ENCODE measurements around the gene SURF1. TPM values are rescaled to one million over a fixed set of nuclear protein-coding genes. Genes with fewer than 3 reads are reported as not detected.
A peak's percentile ranks its signal among the peaks of the same experiment; 100 is the strongest.
"Not testable (repeated sequence)": the region's sequence is repeated elsewhere in the genome, so short reads cannot be mapped to it uniquely, and the experiment has no call there.

SURF1 gene
- total and polyA plus RNA-seq, 4 experiments from 2014 or later: 54.3 to 114 (median 83.2) TPM

DNA sequence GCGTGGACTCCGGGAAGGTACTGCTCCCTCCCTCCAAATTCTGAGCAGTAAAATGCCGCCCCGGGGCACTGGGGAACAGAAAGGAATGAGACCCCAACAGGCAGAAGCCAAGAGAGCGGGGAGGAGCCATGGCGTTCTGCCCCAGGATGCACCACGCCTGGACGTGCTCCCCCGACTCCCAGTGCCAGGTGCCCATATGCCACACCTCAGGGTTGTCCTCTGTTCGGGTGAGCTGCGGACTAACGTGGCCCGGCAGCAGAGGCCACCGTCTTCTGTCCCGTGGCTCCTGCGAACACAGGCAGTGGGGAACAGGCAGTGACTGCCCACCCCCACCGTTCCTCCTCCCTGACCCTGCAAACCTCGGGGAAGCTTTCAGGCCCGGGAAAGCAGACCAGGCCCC is 25.1 kb downstream of the SURF1 start:
- H3K27ac Mint-ChIP-seq: peak overlapping the region in 1 of 7 donors; percentile 4

DNA sequence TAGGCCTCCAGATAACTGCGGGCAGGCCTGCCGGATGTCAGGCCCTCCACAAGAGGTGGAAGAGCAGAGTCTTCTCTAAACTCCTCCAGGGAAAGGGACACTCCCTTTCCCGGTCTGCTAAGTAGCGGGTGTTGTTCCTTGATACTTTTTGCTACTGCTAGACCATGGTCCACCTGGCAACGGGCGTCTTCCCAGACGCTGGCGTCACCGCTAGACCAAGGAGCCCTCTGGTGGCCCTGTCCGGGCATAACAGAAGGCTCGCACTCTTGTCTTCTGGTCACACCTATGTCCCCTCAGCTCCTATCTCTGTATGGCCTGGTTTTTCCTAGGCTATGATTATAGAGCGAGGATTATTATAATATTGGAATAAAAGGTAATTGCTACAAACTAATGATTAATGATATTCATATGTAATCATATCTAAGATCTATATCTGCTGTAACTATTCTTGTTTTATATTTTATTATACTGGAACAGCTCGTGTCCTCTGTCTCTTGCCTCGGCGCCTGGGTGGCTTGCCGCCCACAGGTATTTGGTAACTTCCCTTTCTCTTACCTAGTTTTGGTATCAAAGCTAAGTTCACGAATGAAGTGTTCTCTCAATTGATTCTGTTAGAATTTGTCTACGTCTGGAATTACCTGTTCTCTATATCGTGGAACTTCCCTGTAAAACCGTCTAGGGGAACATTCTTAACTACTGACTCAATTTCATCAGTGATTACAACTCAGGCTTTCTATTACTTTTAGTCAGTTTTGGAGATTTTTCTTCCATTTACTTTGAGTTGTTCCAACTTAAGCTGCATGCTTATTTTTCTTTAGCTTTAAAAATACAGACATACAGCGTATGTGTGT is 26.8 kb downstream of the SURF1 start:
- H3K4me3 Mint-ChIP-seq, DNase-seq: not testable (repeated sequence)

More for the DNA sequence above, 25.1 kb downstream of the SURF1 start:
- Histone ChIP-seq H3K4me3 (ENCODE audit: low read length in 2 of 2) (no peak overlapping the region), H3K27ac (ENCODE audit: low read depth, low read length) (no peak overlapping the region), H3K9me3 (ENCODE audit: control insufficient read depth in 1 of 2, low read length in 2 of 2) (no peaks in the 10 kb centered on the region), H3K4me1 (ENCODE audit: insufficient read depth, low read length) (peaks cover 19% of the 10 kb centered on the region), H3K36me3 (ENCODE audit: insufficient read depth, low read length) (peaks cover 38% of the 10 kb centered on the region), H3K27me3 (ENCODE audit: insufficient read depth, low read length) (no peaks in the 10 kb centered on the region)
- Mint-ChIP-seq H3K9me3 (peaks cover 0 to 4% (median 0%) of the 10 kb centered on the region in 8 donors), H3K4me3 (no peak overlapping the region), H3K4me1 (peaks cover 11 to 48% (median 16%) of the 10 kb centered on the region in 4 donors), H3K27me3 (no peaks in the 10 kb centered on the region), H3K36me3 (peaks cover 13 to 50% of the 10 kb centered on the region in 2 donors)
- intact Hi-C loops (cut with micrococcal nuclease): no loop called here
- ChIA-PET POLR2A (ENCODE audit: partially characterized antibody) (no interaction called here), CTCF (ENCODE audit: partially characterized antibody) (interaction anchor here (2.8 to 3.0 kb wide), 2 partner anchors 41 to 145 kb away, joined by 10 to 15 read pairs; no protein-coding TSS in a partner anchor)
- no peak for DNase-seq

DNA sequence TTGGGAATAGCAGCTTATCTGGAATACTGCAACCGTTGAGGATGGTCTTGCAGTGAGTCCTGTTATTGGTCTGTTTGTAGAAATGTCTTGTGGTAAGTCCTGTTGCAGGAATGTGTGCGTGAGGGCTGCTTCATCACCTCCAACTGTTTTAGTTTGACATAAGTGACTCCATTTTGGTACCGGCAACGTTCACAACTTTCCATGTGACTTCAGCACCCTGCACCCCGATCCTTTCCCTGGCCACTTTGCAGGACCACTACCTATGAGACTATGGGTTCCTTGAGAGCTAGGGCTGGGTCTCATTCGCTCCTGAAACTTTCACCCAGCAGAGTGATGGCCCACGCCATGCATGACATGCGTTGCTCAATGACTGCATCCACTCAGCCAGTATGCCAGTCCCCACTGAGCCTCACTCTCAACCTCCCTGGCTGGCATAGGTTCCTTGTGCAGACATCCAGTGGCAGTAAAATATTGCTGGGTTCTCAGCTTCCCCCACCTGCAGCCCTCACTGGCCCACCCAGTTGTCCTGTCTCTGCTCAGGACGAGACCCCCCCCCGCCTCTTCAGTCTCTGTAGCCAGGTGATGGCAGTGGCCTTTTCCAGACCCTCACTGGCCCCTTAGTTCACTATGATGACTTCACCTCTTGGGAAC is 28.3 kb downstream of the SURF1 start:
- Histone ChIP-seq H3K27me3 (ENCODE audit: insufficient read depth, low read length) (no peaks in the 10 kb centered on the region), H3K4me1 (ENCODE audit: insufficient read depth, low read length) (no peaks in the 10 kb centered on the region), H3K36me3 (ENCODE audit: insufficient read depth, low read length) (peaks cover 20% of the 10 kb centered on the region), H3K27ac (ENCODE audit: low read depth, low read length) (no peak overlapping the region), H3K4me3 (ENCODE audit: low read length in 2 of 2) (no peak overlapping the region), H3K9me3 (ENCODE audit: control insufficient read depth in 1 of 2, low read length in 2 of 2) (no peaks in the 10 kb centered on the region)
- no peak for DNase-seq
- intact Hi-C loops (cut with micrococcal nuclease): no loop called here
- ChIA-PET POLR2A (ENCODE audit: partially characterized antibody) (no interaction called here), CTCF (ENCODE audit: partially characterized antibody) (no interaction called here)
- H3K9me3 Mint-ChIP-seq: peaks cover 0 to 4% (median 0%) of the 10 kb centered on the region in 8 donors
- peak overlapping the region in 1 of 7 donors; percentile 25 for H3K27ac Mint-ChIP-seq
- H3K27me3 Mint-ChIP-seq: no peaks in the 10 kb centered on the region
- no peak overlapping the region for H3K4me3 Mint-ChIP-seq
- peaks cover 5 to 16% (median 8%) of the 10 kb centered on the region in 4 donors for H3K4me1 Mint-ChIP-seq
- H3K36me3 Mint-ChIP-seq: peaks cover 6 to 34% of the 10 kb centered on the region in 2 donors

More for the DNA sequence above, 26.8 kb downstream of the SURF1 start:
- H3K9me3 ChIP-seq (ENCODE audit: control insufficient read depth in 1 of 2, low read length in 2 of 2); H3K27me3 ChIP-seq (ENCODE audit: insufficient read depth, low read length); H3K27me3 Mint-ChIP-seq; H3K9me3 Mint-ChIP-seq; H3K4me3 ChIP-seq (ENCODE audit: low read length in 2 of 2); H3K27ac ChIP-seq (ENCODE audit: low read depth, low read length); H3K4me1 ChIP-seq (ENCODE audit: insufficient read depth, low read length); intact Hi-C loops (cut with micrococcal nuclease): not testable (repeated sequence)
- ChIA-PET CTCF (ENCODE audit: partially characterized antibody) (interaction anchor here (1.1 to 3.0 kb wide), 6 partner anchors 19 to 660 kb away, joined by 3 to 15 read pairs (median 4); partner anchors contain the start of genes DDX31, GTF3C4, MED22 and RPL7A), POLR2A (ENCODE audit: partially characterized antibody) (interaction anchor here (1.1 to 2.1 kb wide), 2 partner anchors 19 to 41 kb away, joined by 6 to 8 read pairs; partner anchors contain the start of genes MED22 and RPL7A)
- peaks cover 36% of the 10 kb centered on the region for H3K36me3 ChIP-seq (ENCODE audit: insufficient read depth, low read length)
- H3K36me3 Mint-ChIP-seq: peaks cover 13 to 44% of the 10 kb centered on the region in 2 donors
- peaks cover 5 to 31% (median 9%) of the 10 kb centered on the region in 4 donors for H3K4me1 Mint-ChIP-seq
- H3K27ac Mint-ChIP-seq: peak overlapping the region in 1 of 7 donors; percentile 72

DNA sequence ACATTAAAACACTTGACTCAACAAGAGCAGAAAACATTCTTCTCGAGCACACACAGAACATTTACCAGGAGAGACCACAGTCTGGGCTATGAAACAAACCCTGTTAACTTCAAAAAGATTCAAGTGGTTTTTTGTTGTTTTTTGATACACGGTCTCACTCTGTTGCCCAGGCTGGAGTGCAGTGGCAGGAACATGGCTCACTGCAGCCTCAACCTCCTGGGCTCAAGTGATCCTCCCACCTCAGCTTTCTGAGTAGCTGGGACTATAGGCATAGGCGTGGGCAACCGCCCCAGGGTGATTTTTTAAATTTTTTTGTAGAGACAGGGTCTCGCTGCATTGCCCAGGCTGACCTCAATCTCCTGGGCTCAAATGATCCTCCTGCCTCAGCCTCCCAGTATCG is 29.3 kb downstream of the SURF1 start:
- Mint-ChIP-seq H3K4me1 (peaks cover 5 to 14% (median 8%) of the 10 kb centered on the region in 4 donors), H3K36me3 (peaks cover 6 to 27% of the 10 kb centered on the region in 2 donors)
- H3K9me3 Mint-ChIP-seq; H3K27me3 Mint-ChIP-seq; H3K27me3 ChIP-seq (ENCODE audit: insufficient read depth, low read length); H3K27ac Mint-ChIP-seq; CTCF ChIA-PET (ENCODE audit: partially characterized antibody); H3K9me3 ChIP-seq (ENCODE audit: control insufficient read depth in 1 of 2, low read length in 2 of 2); POLR2A ChIA-PET (ENCODE audit: partially characterized antibody); H3K4me1 ChIP-seq (ENCODE audit: insufficient read depth, low read length); H3K4me3 Mint-ChIP-seq; H3K4me3 ChIP-seq (ENCODE audit: low read length in 2 of 2); DNase-seq; intact Hi-C loops (cut with micrococcal nuclease); H3K27ac ChIP-seq (ENCODE audit: low read depth, low read length): not testable (repeated sequence)
- peaks cover 11% of the 10 kb centered on the region for H3K36me3 ChIP-seq (ENCODE audit: insufficient read depth, low read length)

DNA sequence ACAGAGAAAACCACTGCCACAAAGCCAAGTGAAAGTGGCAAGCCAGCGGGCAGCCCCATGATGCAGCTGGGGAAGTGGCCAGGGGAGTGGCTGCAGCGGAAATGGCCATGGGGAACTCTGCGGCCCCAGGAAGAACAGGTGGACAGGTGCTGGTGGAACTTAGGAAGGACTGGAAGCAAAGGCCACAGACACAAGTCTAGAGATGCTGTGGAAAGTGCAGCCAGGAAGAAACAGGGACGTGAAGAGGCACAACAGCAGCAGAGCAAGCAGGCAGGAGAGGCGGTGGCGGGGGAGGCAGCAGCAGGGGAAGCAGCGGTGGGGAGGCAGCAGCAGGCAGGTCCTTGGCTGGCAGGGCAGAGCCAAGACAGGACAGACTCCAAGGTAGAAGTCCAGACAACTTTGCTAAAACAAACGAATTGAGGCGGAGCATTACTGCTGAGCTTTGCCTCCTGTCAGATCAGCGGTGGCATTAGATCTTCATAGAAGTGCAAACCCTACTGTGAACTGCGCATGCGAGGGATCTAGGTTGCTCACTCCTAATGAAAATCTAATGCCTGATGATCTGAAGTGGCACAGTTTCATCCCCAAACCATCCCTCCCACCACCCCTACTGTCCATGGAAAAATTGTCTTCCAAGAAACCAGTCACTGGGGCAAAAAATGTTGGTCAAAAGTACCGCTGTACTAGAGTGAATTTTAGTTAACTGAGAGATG is 32.1 kb downstream of the SURF1 start:
- H3K9me3 Mint-ChIP-seq: peaks cover 0 to 4% (median 0%) of the 10 kb centered on the region in 8 donors
- H3K4me1 Mint-ChIP-seq: peaks cover 0 to 6% (median 4%) of the 10 kb centered on the region in 4 donors
- H3K27me3 Mint-ChIP-seq: no peaks in the 10 kb centered on the region
- peaks cover 0 to 8% of the 10 kb centered on the region in 2 donors for H3K36me3 Mint-ChIP-seq
- Histone ChIP-seq H3K36me3 (ENCODE audit: insufficient read depth, low read length) (no peaks in the 10 kb centered on the region), H3K27ac (ENCODE audit: low read depth, low read length) (no peak overlapping the region), H3K4me1 (ENCODE audit: insufficient read depth, low read length) (no peaks in the 10 kb centered on the region), H3K27me3 (ENCODE audit: insufficient read depth, low read length) (no peaks in the 10 kb centered on the region), H3K9me3 (ENCODE audit: control insufficient read depth in 1 of 2, low read length in 2 of 2) (no peaks in the 10 kb centered on the region), H3K4me3 (ENCODE audit: low read length in 2 of 2) (no peak overlapping the region)
- intact Hi-C loops (cut with micrococcal nuclease): no loop called here
- ChIA-PET POLR2A (ENCODE audit: partially characterized antibody) (no interaction called here), CTCF (ENCODE audit: partially characterized antibody) (no interaction called here)
- peak overlapping the region in 1 of 7 donors; percentile 36 for H3K27ac Mint-ChIP-seq
- DNase-seq: no peak
- H3K4me3 Mint-ChIP-seq: no peak overlapping the region

DNA sequence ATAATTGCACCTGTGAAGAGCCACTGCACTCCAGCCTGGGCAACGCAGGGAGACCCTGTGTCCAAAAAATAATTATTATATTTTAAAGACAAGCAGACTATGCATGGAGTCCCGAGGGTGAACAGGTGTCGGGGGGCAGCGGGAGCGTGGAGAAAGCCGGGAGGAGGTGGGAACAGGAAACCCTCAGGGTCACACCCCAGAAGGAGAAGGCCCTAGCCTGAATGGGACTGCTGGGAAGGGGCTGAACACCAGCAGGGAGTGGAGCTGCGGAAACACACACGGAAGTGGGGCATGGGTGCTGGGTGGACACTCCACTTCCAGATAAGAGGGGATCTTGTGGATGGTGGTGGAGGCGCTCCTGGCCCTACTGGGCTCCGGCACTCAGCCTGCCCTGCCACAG is 33.1 kb downstream of the SURF1 start:
- intact Hi-C loops (cut with micrococcal nuclease): no loop called here
- no peaks in the 10 kb centered on the region for H3K36me3 ChIP-seq (ENCODE audit: insufficient read depth, low read length)
- peaks cover 0 to 3% of the 10 kb centered on the region in 2 donors for H3K36me3 Mint-ChIP-seq
- CTCF ChIA-PET (ENCODE audit: partially characterized antibody): no interaction called here
- no peak overlapping the region for H3K4me3 ChIP-seq (ENCODE audit: low read length in 2 of 2)
- H3K9me3 ChIP-seq (ENCODE audit: control insufficient read depth in 1 of 2, low read length in 2 of 2): no peaks in the 10 kb centered on the region
- H3K27ac ChIP-seq (ENCODE audit: low read depth, low read length): no peak overlapping the region
- H3K9me3 Mint-ChIP-seq: no peaks in the 10 kb centered on the region
- no peaks in the 10 kb centered on the region for H3K27me3 Mint-ChIP-seq
- no peaks in the 10 kb centered on the region for H3K4me1 ChIP-seq (ENCODE audit: insufficient read depth, low read length)
- peaks cover 0 to 3% (median 0%) of the 10 kb centered on the region in 4 donors for H3K4me1 Mint-ChIP-seq
- POLR2A ChIA-PET (ENCODE audit: partially characterized antibody): no interaction called here
- no peak overlapping the region for H3K4me3 Mint-ChIP-seq
- no peaks in the 10 kb centered on the region for H3K27me3 ChIP-seq (ENCODE audit: insufficient read depth, low read length)
- DNase-seq: no peak
- no peak overlapping the region for H3K27ac Mint-ChIP-seq

DNA sequence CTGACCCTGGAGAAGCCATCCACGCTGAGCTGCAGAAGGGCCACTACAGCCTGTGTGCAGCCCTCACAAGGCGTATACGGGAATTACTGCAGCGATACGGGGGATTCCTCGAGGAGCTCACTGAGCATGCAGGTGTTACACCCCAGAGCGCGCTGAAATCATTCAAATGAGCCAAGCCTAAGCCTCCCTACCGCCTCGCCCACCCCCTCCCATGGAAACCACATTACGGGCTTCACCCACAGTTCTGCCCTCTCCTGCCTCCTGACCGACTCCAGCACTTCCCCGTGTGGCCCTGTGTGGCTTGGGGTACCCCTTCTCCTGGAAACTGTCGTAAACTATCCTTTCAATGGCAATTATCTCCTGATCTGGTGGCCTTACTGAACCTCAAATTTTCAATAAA is 33.6 kb downstream of the SURF1 start:
- no peaks in the 10 kb centered on the region for H3K27me3 Mint-ChIP-seq
- peaks cover 0 to 3% of the 10 kb centered on the region in 2 donors for H3K36me3 Mint-ChIP-seq
- CTCF ChIA-PET (ENCODE audit: partially characterized antibody): no interaction called here
- no peak overlapping the region for H3K27ac Mint-ChIP-seq
- H3K36me3 ChIP-seq (ENCODE audit: insufficient read depth, low read length): no peaks in the 10 kb centered on the region
- H3K4me1 Mint-ChIP-seq: peaks cover 0 to 3% (median 0%) of the 10 kb centered on the region in 4 donors
- H3K4me1 ChIP-seq (ENCODE audit: insufficient read depth, low read length): no peaks in the 10 kb centered on the region
- POLR2A ChIA-PET (ENCODE audit: partially characterized antibody): no interaction called here
- H3K4me3 Mint-ChIP-seq: no peak overlapping the region
- H3K9me3 Mint-ChIP-seq: no peaks in the 10 kb centered on the region
- no peak for DNase-seq
- no peaks in the 10 kb centered on the region for H3K9me3 ChIP-seq (ENCODE audit: control insufficient read depth in 1 of 2, low read length in 2 of 2)
- intact Hi-C loops (cut with micrococcal nuclease): no loop called here
- no peak overlapping the region for H3K27ac ChIP-seq (ENCODE audit: low read depth, low read length)
- H3K4me3 ChIP-seq (ENCODE audit: low read length in 2 of 2): no peak overlapping the region
- no peaks in the 10 kb centered on the region for H3K27me3 ChIP-seq (ENCODE audit: insufficient read depth, low read length)

All from CD4-positive, alpha-beta memory T cell (primary cell).